ENCODE results near the gene RNF207.

DNA sequence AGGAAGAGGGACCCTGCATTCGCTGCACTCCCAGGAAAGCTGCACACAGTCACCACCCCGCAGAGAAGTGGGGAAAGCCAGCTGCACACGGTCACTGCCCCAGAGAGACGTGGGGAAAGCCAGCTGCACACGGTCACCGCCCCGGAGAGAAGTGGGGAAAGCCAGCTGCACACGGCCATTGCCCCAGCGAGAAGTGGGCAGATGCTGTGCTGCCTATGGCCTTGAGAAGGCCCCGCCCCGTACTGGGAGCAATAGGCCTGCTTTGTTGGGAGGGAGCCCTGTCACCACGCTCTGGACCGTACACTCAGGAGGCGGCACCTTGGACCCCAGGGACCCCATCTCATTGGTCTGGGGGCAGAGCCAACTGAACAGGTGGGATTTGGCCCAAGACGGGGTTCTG, 59.2 kb downstream of the RNF207 start:
- no peak for TF ChIP-seq RBBP5 (conservative IDR thresholded peaks at IDR 0.05)
- TF ChIP-seq, protein P1, sequence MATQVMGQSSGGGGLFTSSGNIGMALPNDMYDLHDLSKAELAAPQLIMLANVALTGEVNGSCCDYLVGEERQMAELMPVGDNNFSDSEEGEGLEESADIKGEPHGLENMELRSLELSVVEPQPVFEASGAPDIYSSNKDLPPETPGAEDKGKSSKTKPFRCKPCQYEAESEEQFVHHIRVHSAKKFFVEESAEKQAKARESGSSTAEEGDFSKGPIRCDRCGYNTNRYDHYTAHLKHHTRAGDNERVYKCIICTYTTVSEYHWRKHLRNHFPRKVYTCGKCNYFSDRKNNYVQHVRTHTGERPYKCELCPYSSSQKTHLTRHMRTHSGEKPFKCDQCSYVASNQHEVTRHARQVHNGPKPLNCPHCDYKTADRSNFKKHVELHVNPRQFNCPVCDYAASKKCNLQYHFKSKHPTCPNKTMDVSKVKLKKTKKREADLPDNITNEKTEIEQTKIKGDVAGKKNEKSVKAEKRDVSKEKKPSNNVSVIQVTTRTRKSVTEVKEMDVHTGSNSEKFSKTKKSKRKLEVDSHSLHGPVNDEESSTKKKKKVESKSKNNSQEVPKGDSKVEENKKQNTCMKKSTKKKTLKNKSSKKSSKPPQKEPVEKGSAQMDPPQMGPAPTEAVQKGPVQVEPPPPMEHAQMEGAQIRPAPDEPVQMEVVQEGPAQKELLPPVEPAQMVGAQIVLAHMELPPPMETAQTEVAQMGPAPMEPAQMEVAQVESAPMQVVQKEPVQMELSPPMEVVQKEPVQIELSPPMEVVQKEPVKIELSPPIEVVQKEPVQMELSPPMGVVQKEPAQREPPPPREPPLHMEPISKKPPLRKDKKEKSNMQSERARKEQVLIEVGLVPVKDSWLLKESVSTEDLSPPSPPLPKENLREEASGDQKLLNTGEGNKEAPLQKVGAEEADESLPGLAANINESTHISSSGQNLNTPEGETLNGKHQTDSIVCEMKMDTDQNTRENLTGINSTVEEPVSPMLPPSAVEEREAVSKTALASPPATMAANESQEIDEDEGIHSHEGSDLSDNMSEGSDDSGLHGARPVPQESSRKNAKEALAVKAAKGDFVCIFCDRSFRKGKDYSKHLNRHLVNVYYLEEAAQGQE (IDR thresholded peaks at IDR 0.05; ENCODE audit: low read depth, low read length) = no peak
- no peak for TF ChIP-seq ZNF217 (IDR thresholded peaks at IDR 0.05)
- TF ChIP-seq, protein P2, sequence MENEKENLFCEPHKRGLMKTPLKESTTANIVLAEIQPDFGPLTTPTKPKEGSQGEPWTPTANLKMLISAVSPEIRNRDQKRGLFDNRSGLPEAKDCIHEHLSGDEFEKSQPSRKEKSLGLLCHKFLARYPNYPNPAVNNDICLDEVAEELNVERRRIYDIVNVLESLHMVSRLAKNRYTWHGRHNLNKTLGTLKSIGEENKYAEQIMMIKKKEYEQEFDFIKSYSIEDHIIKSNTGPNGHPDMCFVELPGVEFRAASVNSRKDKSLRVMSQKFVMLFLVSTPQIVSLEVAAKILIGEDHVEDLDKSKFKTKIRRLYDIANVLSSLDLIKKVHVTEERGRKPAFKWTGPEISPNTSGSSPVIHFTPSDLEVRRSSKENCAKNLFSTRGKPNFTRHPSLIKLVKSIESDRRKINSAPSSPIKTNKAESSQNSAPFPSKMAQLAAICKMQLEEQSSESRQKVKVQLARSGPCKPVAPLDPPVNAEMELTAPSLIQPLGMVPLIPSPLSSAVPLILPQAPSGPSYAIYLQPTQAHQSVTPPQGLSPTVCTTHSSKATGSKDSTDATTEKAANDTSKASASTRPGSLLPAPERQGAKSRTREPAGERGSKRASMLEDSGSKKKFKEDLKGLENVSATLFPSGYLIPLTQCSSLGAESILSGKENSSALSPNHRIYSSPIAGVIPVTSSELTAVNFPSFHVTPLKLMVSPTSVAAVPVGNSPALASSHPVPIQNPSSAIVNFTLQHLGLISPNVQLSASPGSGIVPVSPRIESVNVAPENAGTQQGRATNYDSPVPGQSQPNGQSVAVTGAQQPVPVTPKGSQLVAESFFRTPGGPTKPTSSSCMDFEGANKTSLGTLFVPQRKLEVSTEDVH (IDR thresholded peaks at IDR 0.05; ENCODE audit: low read depth, partially characterized antibody) = no peak
- TF ChIP-seq, protein P3, sequence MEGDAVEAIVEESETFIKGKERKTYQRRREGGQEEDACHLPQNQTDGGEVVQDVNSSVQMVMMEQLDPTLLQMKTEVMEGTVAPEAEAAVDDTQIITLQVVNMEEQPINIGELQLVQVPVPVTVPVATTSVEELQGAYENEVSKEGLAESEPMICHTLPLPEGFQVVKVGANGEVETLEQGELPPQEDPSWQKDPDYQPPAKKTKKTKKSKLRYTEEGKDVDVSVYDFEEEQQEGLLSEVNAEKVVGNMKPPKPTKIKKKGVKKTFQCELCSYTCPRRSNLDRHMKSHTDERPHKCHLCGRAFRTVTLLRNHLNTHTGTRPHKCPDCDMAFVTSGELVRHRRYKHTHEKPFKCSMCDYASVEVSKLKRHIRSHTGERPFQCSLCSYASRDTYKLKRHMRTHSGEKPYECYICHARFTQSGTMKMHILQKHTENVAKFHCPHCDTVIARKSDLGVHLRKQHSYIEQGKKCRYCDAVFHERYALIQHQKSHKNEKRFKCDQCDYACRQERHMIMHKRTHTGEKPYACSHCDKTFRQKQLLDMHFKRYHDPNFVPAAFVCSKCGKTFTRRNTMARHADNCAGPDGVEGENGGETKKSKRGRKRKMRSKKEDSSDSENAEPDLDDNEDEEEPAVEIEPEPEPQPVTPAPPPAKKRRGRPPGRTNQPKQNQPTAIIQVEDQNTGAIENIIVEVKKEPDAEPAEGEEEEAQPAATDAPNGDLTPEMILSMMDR (IDR thresholded peaks at IDR 0.05 in 2 of 3, conservative IDR thresholded peaks at IDR 0.05 in 1 of 3; ENCODE audit: control insufficient read depth in 2 of 3, extremely low read depth in 1 of 3, insufficient read depth in 1 of 3, low read depth in 3 of 3, low read length in 3 of 3) = no peak
- TF ChIP-seq YY1 (IDR thresholded peaks at IDR 0.05; ENCODE audit: low read depth, low read length) = no peak
- TF ChIP-seq EED (IDR thresholded peaks at IDR 0.05; ENCODE audit: low read depth) = no peak
- TF ChIP-seq FOXM1 (IDR thresholded peaks at IDR 0.05; ENCODE audit: low read depth, low read length) = no peak

All from GM12878 (cell line).